Measurements from ENCODE around the gene TTC12.

Gene TTC12

DNA sequence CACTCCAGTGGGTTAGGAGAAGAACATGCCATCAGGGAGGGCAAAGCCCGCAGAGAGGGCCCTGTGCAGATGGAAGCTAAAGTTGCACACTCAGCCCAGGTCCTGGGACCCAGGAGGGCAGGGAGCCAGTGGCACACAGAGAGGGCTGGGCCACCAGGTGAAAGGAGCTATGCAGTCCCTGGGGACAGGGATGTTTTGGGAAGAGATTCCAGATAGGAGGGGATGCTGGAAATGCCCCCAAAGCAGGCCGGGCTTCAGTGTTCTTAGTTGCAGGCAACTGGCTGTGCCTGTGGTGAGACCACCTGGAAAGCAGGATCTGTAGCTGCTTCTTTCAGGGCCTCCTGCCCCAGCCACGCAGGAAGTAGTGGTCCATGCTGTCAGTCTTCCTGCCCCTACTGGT, 92.8 kb downstream of the TTC12 start:
- no peak for DNase-seq

DNA sequence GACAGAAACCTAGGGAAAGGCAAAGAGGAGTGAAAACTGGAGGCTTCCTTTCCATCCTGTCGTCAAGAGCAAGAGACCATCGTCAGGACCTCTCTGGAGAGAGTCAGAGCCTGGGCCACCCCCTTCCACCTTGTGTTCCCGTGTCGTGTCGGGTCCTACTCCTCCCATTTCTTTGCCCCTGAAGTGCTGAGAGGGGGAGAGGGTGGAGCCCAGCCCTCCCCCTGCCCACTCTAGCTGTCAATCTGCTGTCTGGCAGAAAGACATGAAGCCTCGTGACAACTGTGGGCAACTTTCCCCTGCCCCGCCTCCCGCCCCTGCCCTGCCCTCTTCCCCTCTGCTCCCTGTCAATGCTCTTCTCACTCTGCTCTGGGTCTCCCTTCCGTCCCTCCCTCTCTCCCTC, 93.8 kb downstream of the TTC12 start:
- no peak for DNase-seq

DNA sequence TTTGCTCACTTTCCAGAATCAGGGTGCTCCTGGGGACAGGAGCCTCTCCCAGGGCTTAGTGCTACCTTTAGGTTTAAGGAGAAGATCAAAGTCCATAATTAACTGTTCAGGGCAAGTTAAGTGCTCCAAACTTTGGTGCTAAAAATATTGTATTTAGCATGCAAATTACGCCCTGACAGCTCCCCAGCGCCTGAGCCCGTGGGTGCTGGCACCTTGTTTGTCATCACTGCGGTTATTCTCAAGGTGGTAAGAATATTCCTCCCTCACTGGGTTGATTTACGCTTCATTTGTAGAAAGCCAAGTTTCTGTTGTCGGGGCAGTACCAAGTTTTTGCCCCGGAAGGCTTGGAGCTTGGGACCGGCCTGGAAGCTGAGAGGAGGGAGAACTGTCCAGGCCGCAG, 94.5 kb downstream of the TTC12 start:
- DNase-seq: no peak

DNA sequence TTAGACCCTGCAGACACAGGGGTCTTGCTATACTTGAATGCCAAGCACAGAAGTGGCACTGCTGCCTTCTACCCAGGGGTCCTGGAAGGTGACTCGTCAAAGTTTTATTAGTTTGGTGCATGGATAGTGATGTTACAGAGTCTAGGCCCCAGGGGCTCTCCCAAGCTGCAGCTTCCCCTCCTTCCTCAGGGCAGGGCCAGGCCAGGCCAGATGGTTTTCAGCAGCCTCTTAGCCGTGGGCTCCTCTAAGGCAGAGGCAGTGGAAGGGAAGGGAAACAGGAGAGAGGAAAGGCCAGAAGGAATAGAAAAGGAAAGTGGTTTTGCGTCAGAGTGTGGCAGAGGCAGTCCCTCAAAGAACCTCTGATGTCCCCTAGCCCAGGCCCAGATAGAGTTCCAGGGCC, 95.1 kb downstream of the TTC12 start:
- DNase-seq: no peak

DNA sequence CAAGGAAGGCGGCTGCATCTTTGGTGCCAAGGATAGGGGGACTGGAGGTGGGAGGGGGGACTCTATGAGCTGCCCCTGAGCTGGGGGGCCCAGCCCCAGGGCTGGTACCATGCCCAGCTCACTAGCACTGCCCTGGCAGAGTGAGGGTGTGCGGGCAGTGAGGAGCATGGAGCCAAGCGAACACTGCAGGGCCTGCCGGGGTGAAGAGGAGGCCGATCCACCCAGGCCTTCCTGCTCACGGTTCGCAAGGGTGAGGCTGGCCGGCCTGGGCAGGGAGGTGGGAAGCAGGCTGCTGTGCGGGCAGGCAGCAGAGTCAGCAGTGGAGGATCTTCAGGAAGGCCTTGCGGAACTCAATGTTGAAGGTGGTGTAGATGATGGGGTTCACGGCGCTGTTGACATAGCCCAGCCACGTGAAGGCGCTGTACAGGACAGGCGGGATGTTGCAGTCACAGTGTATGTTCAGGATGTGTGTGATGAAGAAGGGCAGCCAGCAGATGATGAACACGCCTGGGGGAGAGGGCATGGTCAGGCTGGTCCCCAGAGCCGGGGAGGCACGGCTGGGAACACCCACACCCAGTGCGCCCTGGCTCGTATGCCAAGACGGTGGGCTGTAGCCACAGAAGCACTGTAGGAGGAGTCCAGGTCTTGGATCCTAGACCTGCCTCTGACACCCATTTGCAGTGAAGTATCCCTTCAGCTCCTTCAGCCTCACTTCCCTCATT, 96.2 kb downstream of the TTC12 start:
- no peak for DNase-seq

DNA sequence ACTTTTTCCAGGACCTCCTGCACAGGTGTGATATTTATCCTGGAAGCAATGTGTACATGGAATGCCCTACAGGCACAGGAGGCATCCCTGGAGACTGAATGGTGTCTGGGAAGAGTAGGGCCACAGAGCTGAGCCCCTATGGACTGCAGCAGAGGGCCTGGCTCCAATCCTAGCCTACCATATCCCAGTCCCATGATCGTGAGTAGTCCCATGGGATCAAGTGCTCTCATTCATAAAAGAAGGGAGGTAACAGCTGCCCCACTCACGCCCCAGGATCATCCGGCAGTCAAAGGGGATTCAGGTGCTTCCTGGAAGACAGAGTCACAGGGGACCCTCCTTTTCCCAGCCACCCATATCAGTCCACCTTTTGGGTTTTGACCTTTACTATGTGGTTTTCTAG, 97.2 kb downstream of the TTC12 start:
- DNase-seq: no peak

DNA sequence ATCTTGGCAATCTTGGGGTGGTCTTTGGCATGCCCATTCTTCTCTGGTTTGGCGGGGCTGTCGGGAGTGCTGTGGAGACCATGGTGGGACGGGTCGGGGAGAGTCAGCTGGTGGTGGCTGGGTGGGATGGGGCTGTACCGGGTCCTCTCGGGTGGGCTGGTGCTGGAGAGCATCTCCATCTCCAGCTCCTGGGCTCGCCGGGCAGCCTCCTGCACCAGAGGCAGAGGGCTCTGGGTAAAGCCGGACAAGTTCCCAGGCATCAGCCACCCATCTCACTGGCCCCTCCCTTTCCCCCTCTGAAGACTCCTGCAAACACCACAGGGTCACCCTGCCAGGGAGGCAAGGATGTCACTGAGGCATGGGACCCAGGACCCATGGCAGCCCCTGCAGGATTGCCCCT, 98.3 kb downstream of the TTC12 start:
- no peak for DNase-seq

DNA sequence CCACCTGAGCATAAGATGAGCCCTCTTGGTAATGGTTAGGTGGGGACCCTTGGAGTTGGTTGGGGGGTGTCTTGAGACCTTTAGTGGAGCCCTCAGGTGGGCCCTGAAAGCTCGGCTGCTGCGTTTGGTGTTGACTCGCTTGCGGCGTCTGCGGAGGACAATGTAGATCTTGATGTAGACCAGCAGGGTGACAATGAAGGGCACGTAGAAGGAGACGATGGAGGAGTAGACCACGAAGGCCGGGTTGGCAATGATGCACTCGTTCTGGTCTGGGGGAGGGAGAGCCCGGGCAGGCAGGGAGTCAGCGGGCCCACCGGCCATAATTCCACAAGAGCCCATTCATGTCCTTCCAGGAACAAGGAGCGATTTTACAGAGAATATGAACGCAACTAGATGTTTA, 101.0 kb downstream of the TTC12 start:
- DNase-seq: no peak
